GM19397 (cell line): ENCODE measurements around the gene OTUD1.
"Not testable (repeated sequence)": the region's sequence is repeated elsewhere in the genome, so short reads cannot be mapped to it uniquely, and the experiment has no call there.

Experiments used
- ATAC-seq: cut with Tn5 transposase; IDR thresholded peaks from one replicate; pipeline ENCODE4 v1.9.1; 2021; ENCODE audit warnings: mild to moderate bottlenecking, moderate library complexity; ENCODE audit not compliant: unreplicated experiment

OTUD1 gene

GRCh38 chr10:23438547-23439451, at the start of gene OTUD1:
OTUD1 (plus strand) TSS chr10:23439075; CDS start chr10:23439458, 383 bp downstream.
- ATAC-seq = peak; percentile 84

GRCh38 chr10:23390408-23390807, 48.5 kb upstream of the OTUD1 start:
- ATAC-seq = not testable (repeated sequence)

GRCh38 chr10:23390809-23391208, 48.1 kb upstream of the OTUD1 start:
- no peak for ATAC-seq

- no peak for ATAC-seq
Measured at GRCh38 chr10:23391821-23392220, 47.1 kb upstream of the OTUD1 start.

- no peak for ATAC-seq
Measured at GRCh38 chr10:23395017-23395416, 43.9 kb upstream of the OTUD1 start.

GRCh38 chr10:23396695-23397094, 42.2 kb upstream of the OTUD1 start:
- ATAC-seq = no peak

GRCh38 chr10:23399701-23400144, 39.2 kb upstream of the OTUD1 start:
- ATAC-seq = no peak

- no peak for ATAC-seq
Measured at GRCh38 chr10:23402856-23403255, 36.0 kb upstream of the OTUD1 start.

- no peak for ATAC-seq
Measured at GRCh38 chr10:23403278-23403677, 35.6 kb upstream of the OTUD1 start.

- no peak for ATAC-seq
Measured at GRCh38 chr10:23403719-23404118, 35.2 kb upstream of the OTUD1 start.

- ATAC-seq = no peak
Measured at GRCh38 chr10:23404461-23404980, 34.4 kb upstream of the OTUD1 start.

- no peak for ATAC-seq
Measured at GRCh38 chr10:23405540-23405939, 33.3 kb upstream of the OTUD1 start.

- no peak for ATAC-seq
Measured at GRCh38 chr10:23406409-23406808, 32.5 kb upstream of the OTUD1 start.

GRCh38 chr10:23408330-23408976, 30.4 kb upstream of the OTUD1 start:
- no peak for ATAC-seq

GRCh38 chr10:23412223-23412622, 26.7 kb upstream of the OTUD1 start:
- no peak for ATAC-seq

GRCh38 chr10:23413629-23414089, 25.2 kb upstream of the OTUD1 start:
- peak; percentile 69 for ATAC-seq

- no peak for ATAC-seq
Measured at GRCh38 chr10:23414658-23415057, 24.2 kb upstream of the OTUD1 start.

GRCh38 chr10:23417254-23417653, 21.6 kb upstream of the OTUD1 start:
- no peak for ATAC-seq

GRCh38 chr10:23418051-23418681, 20.7 kb upstream of the OTUD1 start:
- ATAC-seq = no peak

- no peak for ATAC-seq
Measured at GRCh38 chr10:23419201-23419600, 19.7 kb upstream of the OTUD1 start.

GRCh38 chr10:23419655-23420329, 19.1 kb upstream of the OTUD1 start:
- no peak for ATAC-seq
